GM21515 (cell line): ENCODE measurements around the gene C17orf50.

Source experiments
- ATAC-seq: cut with Tn5 transposase; IDR thresholded peaks from one replicate; pipeline ENCODE4 v1.9.1; 2021; ENCODE audit not compliant: unreplicated experiment

The C17orf50 gene

GRCh38 chr17:35760587-35760986 lies at the start of gene C17orf50:
C17orf50 (plus strand) TSS chr17:35760887; CDS start chr17:35760942, 55 bp downstream.
- no peak for ATAC-seq

GRCh38 chr17:35710950-35711349 lies 49.7 kb upstream of the C17orf50 start:
- no peak for ATAC-seq

GRCh38 chr17:35713069-35713728 lies 47.5 kb upstream of the C17orf50 start:
- no peak for ATAC-seq

- ATAC-seq: no peak
Measured at GRCh38 chr17:35714988-35715387, 45.7 kb upstream of the C17orf50 start.

GRCh38 chr17:35715416-35715815 lies 45.3 kb upstream of the C17orf50 start:
- ATAC-seq: no peak

GRCh38 chr17:35716173-35716572 lies 44.5 kb upstream of the C17orf50 start:
- ATAC-seq: no peak

GRCh38 chr17:35716897-35717465 lies 43.7 kb upstream of the C17orf50 start:
- ATAC-seq: no peak

GRCh38 chr17:35717475-35717874 lies 43.2 kb upstream of the C17orf50 start:
- no peak for ATAC-seq

GRCh38 chr17:35723735-35724134 lies 37.0 kb upstream of the C17orf50 start:
- ATAC-seq: no peak

- no peak for ATAC-seq
Measured at GRCh38 chr17:35725058-35725457, 35.6 kb upstream of the C17orf50 start.

- ATAC-seq: no peak
Measured at GRCh38 chr17:35725802-35726126, 34.9 kb upstream of the C17orf50 start.

GRCh38 chr17:35726127-35726952 lies 34.3 kb upstream of the C17orf50 start:
- no peak for ATAC-seq

GRCh38 chr17:35726953-35727460 lies 33.7 kb upstream of the C17orf50 start:
- no peak for ATAC-seq

GRCh38 chr17:35727635-35728034 lies 33.1 kb upstream of the C17orf50 start:
- ATAC-seq: no peak

GRCh38 chr17:35728551-35728950 lies 32.1 kb upstream of the C17orf50 start:
- no peak for ATAC-seq

- no peak for ATAC-seq
Measured at GRCh38 chr17:35729405-35729833, 31.3 kb upstream of the C17orf50 start.

- ATAC-seq: no peak
Measured at GRCh38 chr17:35730400-35731005, 30.2 kb upstream of the C17orf50 start.

- no peak for ATAC-seq
Measured at GRCh38 chr17:35731239-35731916, 29.3 kb upstream of the C17orf50 start, which contains the start of gene RASL10B. RASL10B (plus strand) TSS chr17:35731639; CDS start chr17:35735185, 3,546 bp downstream.

GRCh38 chr17:35731917-35732805 lies 28.5 kb upstream of the C17orf50 start:
- no peak for ATAC-seq

- no peak for ATAC-seq
Measured at GRCh38 chr17:35732806-35733136, 27.9 kb upstream of the C17orf50 start.
